ENCODE measurements around the gene GPR55. TPM values are rescaled to one million over a fixed set of nuclear protein-coding genes. Genes with fewer than 3 reads are reported as not detected.

The GPR55 gene
- total RNA-seq, 3 donors from 2014 or later: 1.2 to 1.6 (median 1.5) TPM

DNA sequence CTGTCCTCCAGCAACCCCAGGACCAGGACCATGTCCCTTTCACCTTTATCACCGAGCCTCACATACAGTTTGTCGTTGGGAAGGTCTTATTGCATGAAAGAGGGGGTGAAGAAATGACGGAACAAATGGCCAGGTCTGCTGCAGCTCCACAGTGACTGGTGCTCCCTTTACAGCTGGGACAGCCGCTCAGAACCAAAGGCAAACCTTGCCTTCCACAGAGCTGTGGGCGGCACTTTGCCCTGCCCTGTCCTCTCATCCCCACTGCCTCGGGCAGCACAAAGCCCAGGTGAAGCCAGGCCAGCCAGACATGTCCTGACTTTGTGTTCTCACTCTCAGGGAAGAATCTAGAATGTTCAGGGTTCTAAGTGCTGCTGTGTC, 961 bp downstream of the GPR55 start:
- Mint-ChIP-seq H3K4me3 (peak overlapping the region; percentile 71), H3K36me3 (ENCODE audit: insufficient read depth) (no peaks in the 10 kb centered on the region), H3K27me3 (ENCODE audit: low read depth) (peaks cover 7% of the 10 kb centered on the region), H3K4me1 (ENCODE audit: low read depth) (peaks cover 63% of the 10 kb centered on the region), H3K9me3 (no peaks in the 10 kb centered on the region)
- DNase-seq: no peak
- no peak for ATAC-seq

DNA sequence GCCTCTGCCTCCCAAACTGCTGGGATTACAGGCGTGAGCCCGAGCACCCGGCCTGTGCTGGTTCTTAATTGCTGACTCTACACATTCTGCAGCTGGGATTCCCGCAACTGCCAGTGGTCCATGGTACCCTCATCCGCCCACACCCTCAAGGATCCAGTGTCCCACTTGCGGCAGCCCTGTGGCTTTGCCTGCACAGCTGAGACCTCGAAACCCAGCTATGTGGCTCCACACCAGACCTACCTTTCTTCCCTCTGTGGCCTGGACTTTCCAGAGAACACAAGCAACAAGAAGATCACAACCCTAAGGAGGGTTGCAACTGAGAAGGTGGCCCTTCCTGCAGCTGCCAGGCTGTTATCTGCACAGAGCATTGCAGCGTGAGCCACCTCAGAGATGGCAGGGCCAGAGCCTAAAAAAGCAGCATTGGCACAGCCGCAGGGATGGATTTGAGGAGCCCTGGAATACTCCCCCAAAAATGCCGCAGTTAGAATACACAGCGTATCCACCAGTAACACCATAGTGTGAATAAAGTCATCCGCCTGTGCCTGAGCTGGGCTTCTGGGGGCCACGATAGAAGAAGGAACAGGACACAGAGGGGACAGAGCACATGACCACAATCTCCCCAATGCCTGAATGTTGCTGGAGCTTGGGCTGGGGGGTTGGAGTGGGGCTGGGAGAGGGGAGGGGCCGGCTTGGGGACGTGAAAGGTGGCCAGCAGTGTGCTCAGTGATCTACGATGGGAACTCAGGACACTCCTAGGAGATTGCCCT, 1.9 kb downstream of the GPR55 start:
- Mint-ChIP-seq H3K4me1 (ENCODE audit: low read depth) (peaks cover 73% of the 10 kb centered on the region), H3K4me3 (peak overlapping the region; percentile 24), H3K27me3 (ENCODE audit: low read depth) (peaks cover 8% of the 10 kb centered on the region), H3K9me3 (no peaks in the 10 kb centered on the region), H3K36me3 (ENCODE audit: insufficient read depth) (no peaks in the 10 kb centered on the region)
- ATAC-seq (no peak), DNase-seq (no peak)

DNA sequence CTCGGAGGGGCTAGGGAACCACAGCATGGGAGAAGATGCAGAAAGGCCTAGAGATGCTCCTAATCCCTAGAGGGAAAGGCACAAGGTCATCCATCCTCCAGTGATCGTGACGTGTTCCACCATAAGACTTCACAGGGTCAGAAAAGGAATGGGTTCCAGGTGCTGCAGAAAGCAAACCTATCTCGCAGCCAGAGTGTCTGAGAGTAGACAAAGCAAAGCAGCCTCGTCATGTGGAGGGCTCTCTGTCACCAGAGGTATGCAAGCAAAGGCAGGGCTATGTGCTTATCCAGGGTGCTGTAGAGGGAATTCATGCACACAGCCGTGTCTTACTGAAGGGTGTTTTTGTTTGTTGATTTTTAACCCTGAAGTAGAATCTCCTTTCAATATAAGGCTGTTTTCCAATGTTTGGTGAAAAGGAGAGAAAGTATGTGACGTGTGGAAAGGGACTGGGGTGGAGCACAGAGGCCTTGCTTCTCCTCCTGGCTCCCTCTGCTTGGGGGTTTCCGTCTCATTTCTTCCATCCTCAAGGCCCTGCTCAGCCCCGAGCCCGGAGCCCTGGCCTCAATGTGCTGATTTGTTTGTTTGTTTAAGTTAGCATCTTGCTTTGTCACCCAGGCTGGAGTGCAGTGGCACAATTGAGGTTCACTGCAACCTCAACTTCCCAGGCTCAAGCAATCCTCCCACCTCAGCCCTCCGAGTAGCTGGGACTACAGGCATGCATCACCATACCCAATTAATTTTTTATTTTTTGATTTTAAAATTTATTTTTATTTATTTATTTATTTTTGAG, 3.0 kb downstream of the GPR55 start:
- Mint-ChIP-seq H3K4me1 (ENCODE audit: low read depth) (peaks cover 74% of the 10 kb centered on the region), H3K36me3 (ENCODE audit: insufficient read depth) (no peaks in the 10 kb centered on the region), H3K27me3 (ENCODE audit: low read depth) (peaks cover 8% of the 10 kb centered on the region), H3K9me3 (no peaks in the 10 kb centered on the region), H3K4me3 (no peak overlapping the region)
- no peak for ATAC-seq
- DNase-seq: no peak

DNA sequence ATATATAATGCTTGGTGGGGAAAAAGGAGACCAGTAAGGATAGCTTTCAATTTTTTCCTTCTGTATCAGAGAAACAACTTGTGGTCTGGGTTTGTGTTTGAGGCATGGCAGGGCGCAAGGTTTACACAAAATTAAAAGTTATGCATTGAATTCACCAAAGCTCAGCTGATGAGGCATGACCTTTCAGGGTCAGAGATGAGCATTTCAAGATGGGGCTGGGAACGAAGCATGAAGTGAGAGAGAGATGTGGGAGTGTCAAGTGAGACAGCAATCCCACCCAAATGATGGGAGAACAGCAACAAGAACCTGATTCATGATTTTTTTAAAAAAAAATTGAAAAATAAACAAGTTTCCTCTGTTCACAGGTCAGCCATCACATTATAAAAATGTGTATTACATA, 4.9 kb downstream of the GPR55 start:
- Mint-ChIP-seq H3K4me1 (ENCODE audit: low read depth) (peaks cover 69% of the 10 kb centered on the region), H3K4me3 (peak overlapping the region; percentile 53), H3K9me3 (no peaks in the 10 kb centered on the region), H3K36me3 (ENCODE audit: insufficient read depth) (peaks cover 2% of the 10 kb centered on the region), H3K27me3 (ENCODE audit: low read depth) (peaks cover 10% of the 10 kb centered on the region)
- ATAC-seq (no peak), DNase-seq (peak; percentile 3)

DNA sequence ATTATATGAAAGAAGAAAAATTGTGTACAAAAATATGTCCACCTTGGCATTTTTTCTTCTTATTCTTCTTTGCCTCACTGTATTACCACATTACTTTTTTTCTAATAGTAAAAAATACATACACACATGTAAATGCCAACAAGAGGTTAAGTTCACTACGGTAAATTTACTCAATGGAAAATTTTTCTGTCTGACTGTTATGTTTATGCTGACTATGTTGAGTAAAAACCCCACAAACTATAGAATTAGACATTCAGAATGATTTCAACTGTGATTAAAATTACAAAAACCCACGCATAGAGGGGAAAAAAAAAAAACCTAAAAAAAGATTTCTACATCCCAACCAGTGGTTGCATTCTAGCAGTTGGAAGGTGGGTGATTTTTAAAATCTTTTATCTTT, 5.4 kb downstream of the GPR55 start:
- H3K27me3 Mint-ChIP-seq (ENCODE audit: low read depth): peaks cover 14% of the 10 kb centered on the region
- peak overlapping the region; percentile 26 for H3K4me3 Mint-ChIP-seq
- peaks cover 3% of the 10 kb centered on the region for H3K36me3 Mint-ChIP-seq (ENCODE audit: insufficient read depth)
- DNase-seq (no peak), ATAC-seq (peak; percentile 43 to 59)
- peaks cover 67% of the 10 kb centered on the region for H3K4me1 Mint-ChIP-seq (ENCODE audit: low read depth)
- no peaks in the 10 kb centered on the region for H3K9me3 Mint-ChIP-seq

DNA sequence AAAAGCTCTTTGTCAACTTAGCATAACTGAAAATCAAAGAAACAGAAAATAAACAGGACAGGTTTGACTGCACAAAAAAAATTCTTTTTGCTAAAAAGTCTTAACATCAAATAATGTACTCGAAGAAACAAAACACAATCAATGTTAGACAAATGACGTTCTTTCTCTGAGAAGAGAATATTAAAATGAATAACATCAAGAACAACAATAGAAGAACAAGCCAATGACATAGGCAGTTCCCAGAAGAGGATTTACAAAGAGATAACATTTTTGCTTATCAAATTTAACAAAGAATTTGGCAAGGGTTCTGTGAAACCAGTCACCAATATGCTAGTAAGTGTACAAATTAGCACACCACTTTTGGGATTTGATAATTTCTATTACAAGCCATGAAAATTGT, 5.8 kb downstream of the GPR55 start:
- Mint-ChIP-seq H3K27me3 (ENCODE audit: low read depth) (peaks cover 15% of the 10 kb centered on the region), H3K4me1 (ENCODE audit: low read depth) (peaks cover 64% of the 10 kb centered on the region), H3K9me3 (no peaks in the 10 kb centered on the region), H3K36me3 (ENCODE audit: insufficient read depth) (peaks cover 4% of the 10 kb centered on the region), H3K4me3 (peak overlapping the region; percentile 43)
- ATAC-seq (peak in 1 of 2 donors; percentile 20), DNase-seq (no peak)

DNA sequence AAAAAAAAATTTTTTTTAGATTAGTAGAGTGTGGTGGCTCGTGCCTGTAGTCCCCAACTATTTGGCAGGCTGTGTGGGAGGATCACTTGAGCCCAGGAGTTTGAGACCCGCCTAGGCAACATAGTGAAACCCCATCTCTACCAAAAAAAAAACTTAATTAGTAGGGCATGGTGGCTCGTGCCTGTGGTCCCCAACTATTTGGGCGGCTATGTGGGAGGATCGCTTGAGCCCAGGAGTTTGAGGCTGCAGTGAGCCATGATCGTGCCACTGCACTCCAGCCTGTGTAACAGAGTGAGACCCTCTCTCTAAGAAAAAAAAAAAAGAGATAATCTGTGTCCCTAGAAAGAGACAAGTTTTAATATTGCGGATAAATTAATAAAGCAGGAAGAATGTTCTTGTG, 8.8 kb downstream of the GPR55 start:
- Mint-ChIP-seq H3K36me3 (ENCODE audit: insufficient read depth) (peaks cover 8% of the 10 kb centered on the region), H3K9me3 (no peaks in the 10 kb centered on the region), H3K27me3 (ENCODE audit: low read depth) (peaks cover 13% of the 10 kb centered on the region), H3K4me1 (ENCODE audit: low read depth) (peaks cover 49% of the 10 kb centered on the region), H3K4me3 (no peak overlapping the region)
- ATAC-seq: no peak
- no peak for DNase-seq

DNA sequence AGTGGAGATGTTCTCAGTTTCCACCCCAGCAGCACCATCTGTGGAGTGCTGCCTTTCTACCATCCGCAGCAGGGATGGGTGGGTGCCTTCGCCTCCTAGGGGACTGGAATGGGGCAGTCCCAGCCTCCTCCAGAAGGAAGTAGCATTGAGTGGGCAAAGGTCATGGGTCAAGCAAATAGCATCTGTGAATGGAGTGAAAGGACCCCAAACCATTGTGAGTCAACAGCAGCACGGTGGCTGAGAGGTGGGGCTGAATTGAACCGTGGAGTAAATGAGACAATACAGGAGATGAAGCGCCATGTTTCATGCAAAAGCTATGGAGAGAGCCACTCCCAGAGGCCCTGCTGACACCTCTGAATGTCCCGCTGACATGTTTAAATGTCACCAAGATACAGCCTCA, 9.7 kb downstream of the GPR55 start:
- Mint-ChIP-seq H3K9me3 (no peaks in the 10 kb centered on the region), H3K4me1 (ENCODE audit: low read depth) (peaks cover 49% of the 10 kb centered on the region), H3K4me3 (no peak overlapping the region), H3K36me3 (ENCODE audit: insufficient read depth) (peaks cover 12% of the 10 kb centered on the region), H3K27me3 (ENCODE audit: low read depth) (peaks cover 13% of the 10 kb centered on the region)
- no peak for DNase-seq
- no peak for ATAC-seq

DNA sequence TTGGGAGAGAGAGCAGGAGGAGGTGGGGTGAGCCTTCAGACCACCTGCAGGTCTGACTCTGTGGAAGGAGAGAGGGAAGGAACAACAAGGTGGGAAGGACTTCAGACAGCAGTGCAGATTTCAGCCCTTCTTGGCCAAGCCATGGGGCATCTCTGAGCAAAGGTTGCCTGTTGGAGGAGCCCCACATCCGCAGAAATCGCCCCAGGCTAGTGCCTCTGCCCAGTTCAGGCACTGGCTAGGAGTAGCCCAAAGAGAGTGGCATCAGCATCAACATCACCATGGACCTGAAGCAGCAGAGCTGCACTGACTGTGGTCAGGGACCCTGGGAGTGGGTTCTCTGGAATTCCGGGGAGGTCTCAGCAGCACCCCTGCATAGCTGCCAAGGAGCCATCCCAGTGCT, 10.2 kb downstream of the GPR55 start:
- H3K4me3 Mint-ChIP-seq: no peak overlapping the region
- H3K4me1 Mint-ChIP-seq (ENCODE audit: low read depth): peaks cover 49% of the 10 kb centered on the region
- H3K27me3 Mint-ChIP-seq (ENCODE audit: low read depth): peaks cover 13% of the 10 kb centered on the region
- DNase-seq (no peak), ATAC-seq (no peak)
- peaks cover 15% of the 10 kb centered on the region for H3K36me3 Mint-ChIP-seq (ENCODE audit: insufficient read depth)
- H3K9me3 Mint-ChIP-seq: no peaks in the 10 kb centered on the region

DNA sequence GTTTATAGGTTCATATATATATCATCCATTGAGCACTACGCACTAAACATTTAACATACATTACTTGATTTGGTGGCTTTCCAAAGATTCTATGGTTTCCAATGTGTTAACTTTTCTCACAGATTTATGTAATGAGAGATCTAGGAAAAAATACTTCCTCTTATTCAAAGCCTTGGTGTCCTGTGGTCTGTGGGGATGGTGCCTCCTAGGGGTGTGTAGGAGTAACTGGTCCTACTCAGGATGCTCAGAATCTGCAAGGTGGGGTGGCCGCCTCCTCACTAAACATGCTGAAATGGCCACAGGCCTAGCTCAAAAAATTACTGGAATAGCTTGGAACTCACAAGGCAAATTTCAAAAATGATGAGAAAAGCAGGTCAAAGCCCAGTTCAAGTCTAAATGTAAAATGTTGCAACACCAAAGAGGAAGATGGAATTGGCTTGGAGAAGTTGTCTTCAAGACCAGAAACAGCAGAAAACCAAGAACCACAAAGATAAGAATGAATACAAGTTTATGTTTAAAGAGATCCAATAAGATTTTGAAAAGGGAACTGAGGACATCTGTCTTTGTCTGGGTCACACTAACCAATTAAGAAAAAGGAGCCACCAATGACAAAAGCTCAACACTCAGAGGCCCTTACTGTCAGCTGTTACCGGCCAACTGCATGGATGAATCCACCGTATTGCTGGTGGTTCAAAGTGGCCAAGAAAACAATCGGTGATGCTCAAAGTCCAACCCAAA, 11.5 kb downstream of the GPR55 start:
- DNase-seq: no peak
- Mint-ChIP-seq H3K4me3 (no peak overlapping the region), H3K36me3 (ENCODE audit: insufficient read depth) (peaks cover 22% of the 10 kb centered on the region), H3K27me3 (ENCODE audit: low read depth) (peaks cover 13% of the 10 kb centered on the region), H3K4me1 (ENCODE audit: low read depth) (peaks cover 52% of the 10 kb centered on the region), H3K9me3 (no peaks in the 10 kb centered on the region)
- ATAC-seq: no peak

DNA sequence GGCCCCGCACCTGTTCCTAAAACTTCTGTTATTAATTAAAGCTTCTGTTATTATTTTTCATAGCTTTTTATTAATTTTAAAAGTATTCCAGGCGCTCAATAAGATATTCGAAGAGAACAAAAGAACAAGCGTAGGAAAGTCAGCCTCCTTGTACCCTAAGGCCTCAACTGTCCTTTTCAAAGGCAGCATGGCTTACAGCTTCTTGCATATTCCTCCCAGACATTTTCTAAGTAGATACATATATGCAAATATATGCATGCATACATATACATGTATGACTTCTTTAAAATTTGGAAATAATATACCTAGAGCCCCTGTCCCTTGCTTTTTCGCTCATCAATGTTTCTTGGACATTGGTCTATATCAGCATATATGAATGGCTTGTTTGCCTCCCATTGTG, 12.3 kb downstream of the GPR55 start:
- Mint-ChIP-seq H3K4me1 (ENCODE audit: low read depth) (peaks cover 50% of the 10 kb centered on the region), H3K4me3 (no peak overlapping the region), H3K9me3 (no peaks in the 10 kb centered on the region), H3K36me3 (ENCODE audit: insufficient read depth) (peaks cover 22% of the 10 kb centered on the region), H3K27me3 (ENCODE audit: low read depth) (peaks cover 15% of the 10 kb centered on the region)
- ATAC-seq (no peak), DNase-seq (no peak)

DNA sequence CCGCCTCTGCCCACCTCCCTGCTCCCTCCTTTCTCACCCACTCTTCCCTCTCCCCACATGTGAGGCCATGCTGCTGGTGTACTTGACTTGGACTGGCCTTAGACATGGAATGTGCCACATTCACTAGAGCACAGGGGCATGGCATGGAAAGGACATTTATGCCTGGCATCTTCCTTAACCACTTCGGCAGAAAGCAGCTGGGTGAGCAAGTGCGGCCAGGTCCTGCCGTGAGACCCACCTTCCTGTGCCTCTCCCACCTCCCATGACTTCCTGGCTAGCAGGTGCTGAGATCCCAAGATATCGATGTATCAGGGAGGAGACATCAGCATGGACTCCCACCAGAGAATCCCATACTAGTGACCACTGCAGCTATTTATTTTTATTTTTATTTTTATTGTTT, 13.0 kb downstream of the GPR55 start:
- ATAC-seq (no peak), DNase-seq (no peak)
- Mint-ChIP-seq H3K4me1 (ENCODE audit: low read depth) (peaks cover 50% of the 10 kb centered on the region), H3K36me3 (ENCODE audit: insufficient read depth) (peaks cover 22% of the 10 kb centered on the region), H3K9me3 (no peaks in the 10 kb centered on the region), H3K4me3 (no peak overlapping the region), H3K27me3 (ENCODE audit: low read depth) (peaks cover 15% of the 10 kb centered on the region)

DNA sequence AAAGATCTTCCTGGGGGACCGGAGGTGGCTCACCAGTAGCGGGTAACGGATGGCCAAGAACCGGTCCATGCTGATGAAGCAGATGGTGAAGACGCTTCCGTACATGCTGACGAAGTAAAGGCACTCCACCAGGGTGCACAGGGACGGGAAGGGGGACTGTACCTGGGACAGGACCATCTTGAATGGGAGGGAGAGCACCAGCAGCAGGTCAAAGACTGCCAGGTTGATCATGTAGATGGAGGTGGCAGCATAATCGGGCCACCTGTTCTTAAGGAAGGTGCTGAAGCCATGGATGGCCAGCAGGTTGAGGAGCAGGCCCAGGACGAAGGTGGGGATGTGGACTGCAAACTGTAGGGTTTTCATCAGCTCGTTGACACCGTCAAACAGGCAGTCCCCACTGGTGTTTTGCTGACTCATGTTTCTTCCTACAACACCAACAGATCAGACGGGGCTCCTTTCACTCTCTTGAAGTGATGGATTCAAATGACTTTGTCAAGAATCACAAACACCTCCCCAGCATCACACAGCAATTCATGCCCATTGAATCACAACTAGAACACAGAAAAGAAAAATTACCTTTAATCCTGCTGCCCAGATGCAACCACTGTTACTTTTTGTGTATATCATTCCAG, 14.4 kb downstream of the GPR55 start:
- ATAC-seq (peak in 1 of 2 donors; percentile 19), DNase-seq (no peak)
- Mint-ChIP-seq H3K4me1 (ENCODE audit: low read depth) (peaks cover 55% of the 10 kb centered on the region), H3K27me3 (ENCODE audit: low read depth) (peaks cover 13% of the 10 kb centered on the region), H3K36me3 (ENCODE audit: insufficient read depth) (peaks cover 21% of the 10 kb centered on the region), H3K9me3 (no peaks in the 10 kb centered on the region), H3K4me3 (no peak overlapping the region)

Data from activated T-cell treated with anti-CD3 and anti-CD28 coated beads, Interleukin-2, amount 50 U/mL, for 4 hours (primary cell).